NCI-H187 treated with DMSO at 0.1 percent for 48 hours (cell line): ENCODE measurements around the gene EHMT1.
A peak's percentile ranks its signal among the peaks of the same experiment; 100 is the strongest.

Experiments used
- DNase-seq: peaks from one replicate; lab custom pipeline; 2025; lab: John Stamatoyannopoulos, UW

Gene EHMT1

GRCh38 chr9:137741330-137741729 lies 122.5 kb downstream of the EHMT1 start:
- DNase-seq: no peak

- DNase-seq: no peak
These were observed 123.9 kb downstream of the EHMT1 start for GRCh38 chr9:137742698-137743097.

GRCh38 chr9:137743695-137744094 lies 124.9 kb downstream of the EHMT1 start:
- DNase-seq: no peak

GRCh38 chr9:137744632-137745183 lies 125.9 kb downstream of the EHMT1 start:
- no peak for DNase-seq

- DNase-seq: peak; percentile 7
These were observed 126.8 kb downstream of the EHMT1 start for GRCh38 chr9:137745541-137745991.

- no peak for DNase-seq
These were observed 129.5 kb downstream of the EHMT1 start for GRCh38 chr9:137748311-137748710.

- no peak for DNase-seq
These were observed 129.9 kb downstream of the EHMT1 start for GRCh38 chr9:137748741-137749140.

- no peak for DNase-seq
These were observed 130.7 kb downstream of the EHMT1 start for GRCh38 chr9:137749511-137749910.

GRCh38 chr9:137750007-137750406 lies 131.2 kb downstream of the EHMT1 start:
- DNase-seq: no peak

- DNase-seq: no peak
These were observed 131.8 kb downstream of the EHMT1 start for GRCh38 chr9:137750566-137750965.

- no peak for DNase-seq
These were observed 132.8 kb downstream of the EHMT1 start for GRCh38 chr9:137751616-137752015.

GRCh38 chr9:137752426-137752825 lies 133.6 kb downstream of the EHMT1 start:
- DNase-seq: no peak

GRCh38 chr9:137753192-137753765 lies 134.5 kb downstream of the EHMT1 start:
- DNase-seq: no peak

GRCh38 chr9:137755261-137755927 lies 136.6 kb downstream of the EHMT1 start:
- DNase-seq: no peak

- no peak for DNase-seq
These were observed 137.4 kb downstream of the EHMT1 start for GRCh38 chr9:137756045-137756744.

- no peak for DNase-seq
These were observed 138.3 kb downstream of the EHMT1 start for GRCh38 chr9:137757139-137757538.

- no peak for DNase-seq
These were observed 138.8 kb downstream of the EHMT1 start for GRCh38 chr9:137757613-137758029.

GRCh38 chr9:137758067-137758466 lies 139.3 kb downstream of the EHMT1 start:
- DNase-seq: no peak

- no peak for DNase-seq
These were observed 140.3 kb downstream of the EHMT1 start for GRCh38 chr9:137759117-137759516.

GRCh38 chr9:137759649-137760321 lies 141.0 kb downstream of the EHMT1 start:
- DNase-seq: no peak

- no peak for DNase-seq
These were observed 141.6 kb downstream of the EHMT1 start for GRCh38 chr9:137760426-137760825.

- no peak for DNase-seq
These were observed 142.2 kb downstream of the EHMT1 start for GRCh38 chr9:137761032-137761431.
